ENCODE data around the gene EMID1.

DNA sequence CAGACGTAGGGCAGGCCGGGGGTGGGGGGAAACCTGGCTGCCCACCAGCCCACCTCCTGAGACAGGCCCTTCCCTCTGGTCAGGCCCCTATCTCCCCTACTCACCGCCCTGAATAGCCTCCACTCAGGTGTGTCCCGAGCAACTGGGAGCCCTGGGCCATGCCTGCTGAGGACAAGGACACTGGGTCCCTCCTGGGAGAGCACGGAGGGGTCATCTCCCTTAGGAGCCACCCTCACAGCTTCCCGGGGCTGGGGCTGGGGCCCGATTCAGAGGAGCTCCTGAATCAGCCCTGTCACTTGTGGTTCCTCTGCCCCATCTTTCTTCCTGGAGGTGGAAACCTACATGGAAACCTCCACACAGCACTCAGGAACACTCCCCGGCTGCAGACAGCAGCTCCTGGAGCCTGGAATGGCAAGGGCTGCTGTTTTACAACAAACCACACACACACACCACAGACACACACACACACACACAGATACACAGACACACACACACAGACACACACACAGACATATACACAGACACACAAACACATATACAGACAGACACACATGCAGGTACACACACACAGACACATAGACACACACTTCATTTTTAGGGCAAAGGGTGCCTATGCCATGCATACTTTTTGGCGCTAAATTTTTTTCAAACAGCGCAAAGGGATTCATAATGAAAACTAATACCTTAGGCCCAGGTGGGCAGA is 9.6 kb upstream of the EMID1 start:
- TF ChIP-seq, protein P1, sequence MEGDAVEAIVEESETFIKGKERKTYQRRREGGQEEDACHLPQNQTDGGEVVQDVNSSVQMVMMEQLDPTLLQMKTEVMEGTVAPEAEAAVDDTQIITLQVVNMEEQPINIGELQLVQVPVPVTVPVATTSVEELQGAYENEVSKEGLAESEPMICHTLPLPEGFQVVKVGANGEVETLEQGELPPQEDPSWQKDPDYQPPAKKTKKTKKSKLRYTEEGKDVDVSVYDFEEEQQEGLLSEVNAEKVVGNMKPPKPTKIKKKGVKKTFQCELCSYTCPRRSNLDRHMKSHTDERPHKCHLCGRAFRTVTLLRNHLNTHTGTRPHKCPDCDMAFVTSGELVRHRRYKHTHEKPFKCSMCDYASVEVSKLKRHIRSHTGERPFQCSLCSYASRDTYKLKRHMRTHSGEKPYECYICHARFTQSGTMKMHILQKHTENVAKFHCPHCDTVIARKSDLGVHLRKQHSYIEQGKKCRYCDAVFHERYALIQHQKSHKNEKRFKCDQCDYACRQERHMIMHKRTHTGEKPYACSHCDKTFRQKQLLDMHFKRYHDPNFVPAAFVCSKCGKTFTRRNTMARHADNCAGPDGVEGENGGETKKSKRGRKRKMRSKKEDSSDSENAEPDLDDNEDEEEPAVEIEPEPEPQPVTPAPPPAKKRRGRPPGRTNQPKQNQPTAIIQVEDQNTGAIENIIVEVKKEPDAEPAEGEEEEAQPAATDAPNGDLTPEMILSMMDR (optimal IDR thresholded peaks at IDR 0.05 in 1 of 3, IDR thresholded peaks at IDR 0.05 in 1 of 3, conservative IDR thresholded peaks at IDR 0.05 in 1 of 3; ENCODE audit: extremely low read depth in 1 of 3, insufficient read depth in 2 of 3, low read length in 3 of 3): no peak
- TF ChIP-seq EZH2 (IDR thresholded peaks at IDR 0.05; ENCODE audit: low read length): no peak

All from keratinocyte (primary cell).